A673 (cell line): ENCODE results near the gene HSDL1.

Experiments
- EZH2 ChIP-seq: fragments of 200-600 bp; sonication (generic); IDR thresholded peaks from 2 replicates; pipeline ENCODE4 v1.6.1; 2017; ENCODE audit warnings: borderline replicate concordance, low read depth, mild to moderate bottlenecking, mixed read lengths, antibody characterized with exemption, low read length; ENCODE audit not compliant: poor library complexity, severe bottlenecking
- TF ChIP-seq, protein P1 (sequence below): fragments of 300-800, 200-600 bp; sonication (generic); conservative IDR thresholded peaks from 2 replicates; pipeline ENCODE4 v1.5.1; 2017; ENCODE audit warnings: low read depth, mild to moderate bottlenecking, antibody characterized with exemption, low read length, moderate library complexity, mixed read lengths

DNA sequence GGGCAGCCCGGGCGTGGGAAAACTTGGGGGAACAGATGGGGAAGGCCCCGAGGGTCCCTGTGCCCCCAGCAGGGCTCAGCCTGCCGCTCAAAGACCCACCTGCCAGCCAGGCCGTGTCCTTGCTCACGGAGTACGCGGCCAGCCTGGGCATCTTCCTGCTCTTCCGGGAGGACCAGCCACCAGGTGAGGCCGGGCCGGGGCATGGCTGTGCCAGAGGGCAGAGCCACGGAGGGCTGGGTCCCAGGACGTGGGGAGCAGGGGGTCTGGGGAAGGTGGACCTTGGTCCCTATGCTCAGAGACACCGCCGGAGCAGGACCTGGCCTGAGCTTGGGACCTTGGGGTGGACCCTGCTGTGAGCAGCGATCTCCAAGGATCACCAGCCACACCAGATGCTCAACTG, 46.5 kb upstream of the HSDL1 start:
- TF ChIP-seq, protein P1, sequence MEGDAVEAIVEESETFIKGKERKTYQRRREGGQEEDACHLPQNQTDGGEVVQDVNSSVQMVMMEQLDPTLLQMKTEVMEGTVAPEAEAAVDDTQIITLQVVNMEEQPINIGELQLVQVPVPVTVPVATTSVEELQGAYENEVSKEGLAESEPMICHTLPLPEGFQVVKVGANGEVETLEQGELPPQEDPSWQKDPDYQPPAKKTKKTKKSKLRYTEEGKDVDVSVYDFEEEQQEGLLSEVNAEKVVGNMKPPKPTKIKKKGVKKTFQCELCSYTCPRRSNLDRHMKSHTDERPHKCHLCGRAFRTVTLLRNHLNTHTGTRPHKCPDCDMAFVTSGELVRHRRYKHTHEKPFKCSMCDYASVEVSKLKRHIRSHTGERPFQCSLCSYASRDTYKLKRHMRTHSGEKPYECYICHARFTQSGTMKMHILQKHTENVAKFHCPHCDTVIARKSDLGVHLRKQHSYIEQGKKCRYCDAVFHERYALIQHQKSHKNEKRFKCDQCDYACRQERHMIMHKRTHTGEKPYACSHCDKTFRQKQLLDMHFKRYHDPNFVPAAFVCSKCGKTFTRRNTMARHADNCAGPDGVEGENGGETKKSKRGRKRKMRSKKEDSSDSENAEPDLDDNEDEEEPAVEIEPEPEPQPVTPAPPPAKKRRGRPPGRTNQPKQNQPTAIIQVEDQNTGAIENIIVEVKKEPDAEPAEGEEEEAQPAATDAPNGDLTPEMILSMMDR: no peak
- TF ChIP-seq EZH2: no peak
